HEK293T (cell line): ENCODE measurements around the gene MYO7A.

ENCODE experiments used
- CTCF ChIA-PET: fragments of 350-600 bp; formaldehyde crosslinking; extraction: SDS; loops from one replicate; lab custom pipeline; 2021; ENCODE audit warnings: antibody characterized with exemption, inconsistent platforms; lab: Yijun Ruan, JAX
- POLR2A ChIA-PET: fragments of 350-600 bp; formaldehyde crosslinking; extraction: SDS; loops from one replicate; lab custom pipeline; 2020; ENCODE audit warnings: antibody characterized with exemption, inconsistent platforms; lab: Yijun Ruan, JAX
- DNase-seq: peaks from one replicate; pipeline ENCODE4 v3.0.0; 2012; ENCODE audit warnings: mixed read lengths; ENCODE audit errors: extremely low spot score
- ARNT ChIP-seq: fragments of 450-650 bp; IDR thresholded peaks from 2 replicates; pipeline ENCODE4 v1.6.1; 2017; ENCODE audit warnings: mild to moderate bottlenecking
- BHLHE40 ChIP-seq: fragments of 450-650 bp; IDR thresholded peaks from 2 replicates; pipeline ENCODE4 v1.6.1; 2016; ENCODE audit warnings: mild to moderate bottlenecking, moderate library complexity, borderline replicate concordance
- CTBP1 ChIP-seq: fragments of 450-650 bp; IDR thresholded peaks from 2 replicates; pipeline ENCODE4 v1.6.1; 2016; ENCODE audit warnings: borderline replicate concordance
- ELF4 ChIP-seq: fragments of 450-650 bp; IDR thresholded peaks from 2 replicates; pipeline ENCODE4 v1.6.1; 2017; ENCODE audit warnings: antibody characterized with exemption
- FOXA1 ChIP-seq: fragments of 450-650 bp; IDR thresholded peaks from 2 replicates; pipeline ENCODE4 v1.6.1; 2016; ENCODE audit warnings: mild to moderate bottlenecking
- FOXK2 ChIP-seq: fragments of 450-650 bp; IDR thresholded peaks from 2 replicates; pipeline ENCODE4 v1.6.1; 2016; ENCODE audit warnings: mild to moderate bottlenecking
- FOXM1 ChIP-seq: fragments of 450-650 bp; IDR thresholded peaks from 2 replicates; pipeline ENCODE4 v1.6.1; 2017; ENCODE audit warnings: mild to moderate bottlenecking, borderline replicate concordance
- HDGF ChIP-seq: fragments of 450-650 bp; IDR thresholded peaks from 2 replicates; pipeline ENCODE4 v1.6.1; 2017; ENCODE audit warnings: antibody characterized with exemption, borderline replicate concordance
- L3MBTL2 ChIP-seq: fragments of 450-650 bp; conservative IDR thresholded peaks from 2 replicates; pipeline ENCODE4 v1.6.1; 2016; ENCODE audit warnings: mild to moderate bottlenecking
- LEF1 ChIP-seq: fragments of 450-650 bp; IDR thresholded peaks from 2 replicates; pipeline ENCODE4 v1.6.1; 2017; ENCODE audit warnings: mild to moderate bottlenecking, borderline replicate concordance
- NFRKB ChIP-seq: fragments of 450-650 bp; IDR thresholded peaks from 2 replicates; pipeline ENCODE4 v1.6.1; 2016; ENCODE audit warnings: mild to moderate bottlenecking, moderate library complexity
- SP1 ChIP-seq: fragments of 450-650 bp; IDR thresholded peaks from 2 replicates; pipeline ENCODE4 v1.6.1; 2017
- SUZ12 ChIP-seq: fragments of 450-650 bp; IDR thresholded peaks from 2 replicates; pipeline ENCODE4 v1.6.1; 2016; ENCODE audit warnings: mild to moderate bottlenecking
- TARDBP ChIP-seq: fragments of 450-650 bp; IDR thresholded peaks from 2 replicates; pipeline ENCODE4 v1.6.1; 2016
- ZNF384 ChIP-seq: fragments of 450-650 bp; IDR thresholded peaks from 2 replicates; pipeline ENCODE4 v1.6.1; 2016
- TF ChIP-seq, protein P1 (sequence below): fragments of 450-650 bp; IDR thresholded peaks from 2 replicates; pipeline ENCODE4 v1.6.1; 2016

MYO7A gene

DNA sequence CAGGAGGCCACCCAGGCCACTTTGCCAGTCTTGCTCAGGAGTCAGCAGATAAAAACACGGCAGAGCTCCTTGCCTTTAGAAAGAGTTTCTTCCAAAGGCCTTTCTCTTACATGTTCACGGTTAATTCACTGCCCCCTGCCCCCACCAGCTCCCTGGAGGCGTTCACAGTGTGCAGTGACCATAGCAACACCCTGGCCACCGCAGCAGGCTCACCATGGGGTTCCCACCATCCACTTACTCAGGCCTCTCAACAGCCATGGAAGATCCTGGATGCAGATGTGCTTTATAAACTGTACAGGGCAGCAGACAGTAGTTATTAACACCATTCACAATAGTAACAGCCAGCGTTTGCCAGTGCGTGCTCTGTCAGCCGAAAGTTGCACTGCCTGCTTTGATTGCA is 10.6 kb upstream of the MYO7A start:
- DNase-seq: no peak
- ChIA-PET POLR2A (interaction anchor here (1.1 kb wide), 1 partner anchor 9 kb away, joined by 4 read pairs; no protein-coding TSS in a partner anchor), CTCF (interaction anchor here (1.3 kb wide), 1 partner anchor 9 kb away, joined by 3 read pairs; no protein-coding TSS in a partner anchor)
- TF ChIP-seq ELF4 (no peak), CTBP1 (no peak), FOXA1 (no peak), SUZ12 (no peak), BHLHE40 (no peak)
- TF ChIP-seq, protein P1, sequence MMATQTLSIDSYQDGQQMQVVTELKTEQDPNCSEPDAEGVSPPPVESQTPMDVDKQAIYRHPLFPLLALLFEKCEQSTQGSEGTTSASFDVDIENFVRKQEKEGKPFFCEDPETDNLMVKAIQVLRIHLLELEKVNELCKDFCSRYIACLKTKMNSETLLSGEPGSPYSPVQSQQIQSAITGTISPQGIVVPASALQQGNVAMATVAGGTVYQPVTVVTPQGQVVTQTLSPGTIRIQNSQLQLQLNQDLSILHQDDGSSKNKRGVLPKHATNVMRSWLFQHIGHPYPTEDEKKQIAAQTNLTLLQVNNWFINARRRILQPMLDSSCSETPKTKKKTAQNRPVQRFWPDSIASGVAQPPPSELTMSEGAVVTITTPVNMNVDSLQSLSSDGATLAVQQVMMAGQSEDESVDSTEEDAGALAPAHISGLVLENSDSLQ: no peak

DNA sequence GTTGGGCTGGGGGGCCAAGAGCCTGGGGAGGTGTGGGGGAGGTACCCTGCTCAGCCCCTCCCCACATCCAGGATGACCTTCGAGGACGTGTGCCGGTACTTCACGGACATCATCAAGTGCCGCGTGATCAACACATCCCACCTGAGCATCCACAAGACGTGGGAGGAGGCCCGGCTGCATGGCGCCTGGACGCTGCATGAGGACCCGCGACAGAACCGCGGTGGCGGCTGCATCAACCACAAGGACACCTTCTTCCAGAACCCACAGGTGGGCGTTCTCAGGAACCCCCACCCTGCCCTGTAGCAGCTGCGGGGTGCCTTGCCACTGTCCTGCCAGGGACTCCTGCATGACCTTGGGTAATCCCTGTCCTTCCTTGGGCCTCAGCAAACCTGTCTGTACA is 10.0 kb upstream of the MYO7A start:
- TF ChIP-seq BHLHE40: no peak
- no peak for TF ChIP-seq SUZ12
- TF ChIP-seq LEF1: no peak
- TF ChIP-seq, protein P1: no peak
- no peak for TF ChIP-seq ZNF384
- DNase-seq: no peak
- ChIA-PET POLR2A (interaction anchor here (1.1 kb wide), 1 partner anchor 9 kb away, joined by 4 read pairs; no protein-coding TSS in a partner anchor), CTCF (interaction anchor here (1.3 kb wide), 1 partner anchor 9 kb away, joined by 3 read pairs; no protein-coding TSS in a partner anchor)

DNA sequence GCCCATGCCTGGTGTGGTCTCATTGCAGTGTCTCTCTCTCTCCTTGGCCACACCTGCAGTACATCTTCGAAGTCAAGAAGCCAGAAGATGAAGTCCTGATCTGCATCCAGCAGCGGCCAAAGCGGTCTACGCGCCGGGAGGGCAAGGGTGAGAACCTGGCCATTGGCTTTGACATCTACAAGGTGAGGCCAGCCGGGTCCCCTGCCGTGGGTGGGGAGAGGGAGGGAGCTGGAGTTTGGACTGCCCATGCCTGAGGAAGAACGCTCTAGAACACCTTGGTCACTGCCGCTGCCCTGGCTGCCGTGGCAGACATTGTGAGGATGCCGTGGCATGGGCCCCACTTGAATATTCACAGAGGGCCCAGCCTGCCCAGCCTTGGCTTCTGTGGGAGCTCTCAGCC is 9.1 kb upstream of the MYO7A start:
- ChIA-PET CTCF (no interaction called here), POLR2A (no interaction called here)
- DNase-seq: no peak
- no peak for TF ChIP-seq HDGF
- TF ChIP-seq SP1: no peak
- no peak for TF ChIP-seq ELF4
- TF ChIP-seq TARDBP: no peak
- TF ChIP-seq ZNF384: no peak
- TF ChIP-seq FOXK2: no peak
- no peak for TF ChIP-seq LEF1
- no peak for TF ChIP-seq CTBP1
- TF ChIP-seq, protein P1: no peak
- no peak for TF ChIP-seq L3MBTL2
- TF ChIP-seq ARNT: no peak
- TF ChIP-seq FOXM1: no peak
- TF ChIP-seq FOXA1: no peak
- no peak for TF ChIP-seq NFRKB
- no peak for TF ChIP-seq SUZ12
- no peak for TF ChIP-seq BHLHE40

DNA sequence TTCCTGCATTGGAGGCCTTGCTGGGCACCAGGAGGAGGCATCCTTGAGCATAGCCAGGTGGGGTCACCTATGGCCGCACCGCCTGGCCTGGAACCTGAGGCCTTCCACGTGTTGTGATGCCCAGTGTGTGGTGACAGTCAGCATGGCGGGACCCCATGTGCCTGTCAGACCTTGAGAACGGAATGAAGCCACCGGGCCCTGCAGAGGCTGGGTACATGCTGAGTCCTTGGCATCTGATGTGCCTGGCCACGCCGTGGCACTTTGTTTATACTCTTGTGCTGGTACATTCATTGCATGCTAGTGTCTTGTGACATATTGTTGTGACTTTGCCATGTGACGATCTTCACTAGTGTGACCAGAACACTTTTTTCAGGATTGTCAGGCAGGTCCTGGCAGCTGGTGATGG is 8.5 kb upstream of the MYO7A start:
- no peak for TF ChIP-seq TARDBP
- no peak for TF ChIP-seq SP1
- no peak for TF ChIP-seq BHLHE40
- TF ChIP-seq FOXK2: no peak
- no peak for TF ChIP-seq FOXA1
- TF ChIP-seq ARNT: no peak
- TF ChIP-seq HDGF: no peak
- TF ChIP-seq L3MBTL2: no peak
- no peak for TF ChIP-seq ZNF384
- POLR2A ChIA-PET: no interaction called here
- CTCF ChIA-PET: no interaction called here
- no peak for DNase-seq

DNA sequence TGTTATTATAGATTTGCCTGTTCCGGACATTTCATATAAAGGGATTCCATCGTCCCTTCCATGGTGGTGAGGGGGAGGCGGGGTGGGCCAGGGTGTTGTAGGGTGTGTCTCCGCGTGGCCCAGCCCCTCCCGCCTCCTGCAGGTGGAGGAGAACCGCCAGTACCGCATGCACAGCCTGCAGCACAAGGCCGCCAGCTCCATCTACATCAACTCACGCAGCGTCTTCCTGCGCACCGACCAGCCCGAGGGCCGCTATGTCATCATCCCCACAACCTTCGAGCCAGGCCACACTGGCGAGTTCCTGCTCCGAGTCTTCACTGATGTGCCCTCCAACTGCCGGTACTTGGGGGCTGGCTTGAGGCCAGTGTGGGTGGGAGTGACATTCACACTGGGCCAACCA is 7.5 kb upstream of the MYO7A start:
- TF ChIP-seq, protein P1: no peak
- TF ChIP-seq SUZ12: no peak
- TF ChIP-seq NFRKB: no peak
- no peak for TF ChIP-seq SP1
- TF ChIP-seq CTBP1: no peak
- no peak for TF ChIP-seq FOXA1
- TF ChIP-seq ELF4: no peak
- no peak for TF ChIP-seq LEF1
- no peak for TF ChIP-seq HDGF
- TF ChIP-seq ARNT: no peak
- TF ChIP-seq ZNF384: no peak
- no peak for TF ChIP-seq FOXK2
- TF ChIP-seq L3MBTL2: no peak
- no peak for TF ChIP-seq TARDBP
- ChIA-PET CTCF (no interaction called here), POLR2A (no interaction called here)
- no peak for DNase-seq

DNA sequence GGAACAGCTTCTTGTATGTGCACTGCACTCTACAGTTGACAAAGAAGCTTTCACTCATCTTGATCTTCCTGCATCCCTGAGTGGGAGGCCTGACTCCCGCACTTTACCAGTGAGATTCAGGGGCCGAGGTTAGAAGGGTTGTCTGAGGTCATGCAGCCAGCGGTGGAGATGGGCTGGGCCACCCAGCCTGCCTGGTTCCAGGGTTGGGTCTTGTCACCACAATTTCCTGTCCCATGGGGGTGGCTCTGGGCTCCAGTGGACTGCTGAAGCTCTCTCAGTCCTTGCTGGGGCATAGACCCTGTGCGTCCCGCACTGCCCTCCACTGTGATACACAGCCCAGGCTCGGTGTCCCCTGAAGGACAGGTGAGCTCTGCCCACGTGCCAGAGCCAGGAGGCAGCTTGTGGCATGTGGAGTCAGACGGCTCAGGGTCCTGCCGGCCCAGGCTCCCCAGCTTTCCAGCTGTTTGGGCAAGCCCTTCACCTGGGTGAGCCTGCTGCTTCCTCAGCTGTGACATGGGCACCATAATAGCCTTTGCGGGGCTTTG is 6.9 kb upstream of the MYO7A start:
- ChIA-PET POLR2A (no interaction called here), CTCF (interaction anchor here (1.1 kb wide), 1 partner anchor 74 kb away, joined by 3 read pairs; no protein-coding TSS in a partner anchor)
- no peak for DNase-seq
- TF ChIP-seq CTBP1: no peak
- TF ChIP-seq NFRKB: no peak
- no peak for TF ChIP-seq L3MBTL2
- TF ChIP-seq ZNF384: no peak
- no peak for TF ChIP-seq FOXM1
- TF ChIP-seq TARDBP: no peak
- no peak for TF ChIP-seq ELF4
- no peak for TF ChIP-seq ARNT
- no peak for TF ChIP-seq FOXA1
- TF ChIP-seq, protein P1: no peak
- no peak for TF ChIP-seq BHLHE40
- TF ChIP-seq FOXK2: no peak
- TF ChIP-seq HDGF: no peak
- no peak for TF ChIP-seq SUZ12
- no peak for TF ChIP-seq LEF1
- TF ChIP-seq SP1: no peak
